GM12892 (cell line): ENCODE data around the gene PSMA6.

Experiments
- POLR2A ChIP-seq: IDR thresholded peaks from 2 replicates; pipeline ENCODE4 v1.6.1; 2011; ENCODE audit warnings: low read depth, low read length, control low read depth
- POLR2AphosphoS5 ChIP-seq: IDR thresholded peaks from 2 replicates; pipeline ENCODE4 v1.6.1; 2011; ENCODE audit warnings: low read depth, low read length, control low read depth
- TAF1 ChIP-seq: IDR thresholded peaks from 2 replicates; pipeline ENCODE4 v1.6.1; 2011; ENCODE audit warnings: low read depth, mild to moderate bottlenecking, control low read depth, low read length, borderline replicate concordance

DNA sequence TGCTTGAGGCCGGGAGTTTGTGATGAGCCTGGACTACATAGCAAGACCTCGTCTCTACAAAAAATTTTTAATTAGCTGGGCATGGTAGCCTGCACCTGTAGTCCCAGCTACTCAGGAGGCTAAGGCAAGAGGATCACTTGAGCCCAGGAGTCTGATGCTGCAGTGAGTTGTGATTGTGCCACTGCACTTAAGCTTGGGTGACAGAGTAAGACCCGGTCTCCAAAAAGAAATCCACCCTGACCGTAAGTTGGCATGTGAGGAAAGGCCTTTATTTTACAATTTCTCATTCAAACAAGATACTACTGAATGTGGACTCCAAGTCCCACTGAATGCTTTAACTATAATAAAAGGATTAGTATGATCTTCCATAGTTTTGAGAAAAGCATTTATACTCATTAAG lies 27.3 kb downstream of the PSMA6 start:
- TF ChIP-seq POLR2AphosphoS5 (no peak), POLR2A (no peak), TAF1 (no peak)
